H1 (cell line): ENCODE measurements around the gene TTC31. TPM values are rescaled to one million over a fixed set of nuclear protein-coding genes. Genes with fewer than 3 reads are reported as not detected.

Experiments used
- ASH2L ChIP-seq: fragments of 200-600, 300-600 bp; sonication (generic); IDR thresholded peaks from one replicate; pipeline ENCODE4 v1.7.1; 2017; ENCODE audit warnings: low read length
- ATF3 ChIP-seq: IDR thresholded peaks from 2 replicates; pipeline ENCODE4 v1.6.1; 2011; ENCODE audit warnings: low read depth, mild to moderate bottlenecking, low read length; ENCODE audit not compliant: insufficient read depth
- BACH1 ChIP-seq: IDR thresholded peaks from 2 replicates; pipeline ENCODE4 v1.6.1; 2012; ENCODE audit warnings: low read length, improper control_type of control experiment
- CREB1 ChIP-seq: IDR thresholded peaks from 2 replicates; pipeline ENCODE4 v1.6.1; 2012; ENCODE audit warnings: inconsistent platforms
- CTBP2 ChIP-seq: IDR thresholded peaks from 2 replicates; pipeline ENCODE4 v1.7.0; 2011; ENCODE audit warnings: borderline replicate concordance, mild to moderate bottlenecking, moderate library complexity, mixed read lengths, low read length; ENCODE audit not compliant: insufficient read depth, insufficient read length
- CTCF ChIP-seq, 3 experiments: IDR thresholded peaks; 1 replicate in 2 of 3; 2 replicates in 1 of 3; pipeline versions ENCODE4 v1.5.1 to v1.6.1; 2011; ENCODE audit warnings: low read length in 3 of 3, mild to moderate bottlenecking in 3 of 3, inconsistent platforms in 2 of 3, low read depth in 1 of 3, moderate library complexity in 1 of 3; ENCODE audit not compliant: insufficient read depth in 1 of 3; ENCODE audit errors: control extremely low read depth in 1 of 3
- EGR1 ChIP-seq: IDR thresholded peaks from 2 replicates; pipeline ENCODE4 v1.6.1; 2011; ENCODE audit warnings: low read depth, low read length, borderline replicate concordance
- GTF2F1 ChIP-seq: IDR thresholded peaks from 2 replicates; pipeline ENCODE4 v1.6.1; 2012; ENCODE audit warnings: low read depth, low read length, improper control_type of control experiment, borderline replicate concordance
- MAX ChIP-seq: IDR thresholded peaks from 2 replicates; pipeline ENCODE4 v1.6.1; 2012; ENCODE audit warnings: inconsistent platforms
- PHF8 ChIP-seq: fragments of 200-600 bp; sonication (generic); conservative IDR thresholded peaks from 2 replicates; pipeline ENCODE4 v1.7.1; 2012; ENCODE audit warnings: low read depth, mild to moderate bottlenecking, inconsistent platforms, low read length, moderate library complexity
- POLR2AphosphoS5 ChIP-seq: IDR thresholded peaks from 2 replicates; pipeline ENCODE4 v1.6.1; 2011; ENCODE audit warnings: low read depth, low read length
- RFX5 ChIP-seq: IDR thresholded peaks from 2 replicates; pipeline ENCODE4 v1.6.1; 2011; ENCODE audit warnings: low read depth, low read length, improper control_type of control experiment, borderline replicate concordance
- SIN3A ChIP-seq, 2 experiments: IDR thresholded peaks in 1 of 2; conservative IDR thresholded peaks in 1 of 2; 2 replicates each; pipeline ENCODE4 v1.6.1; 2011 to 2012; ENCODE audit warnings: low read length in 2 of 2, improper control_type of control experiment in 1 of 2, low read depth in 1 of 2, mild to moderate bottlenecking in 1 of 2
- SIX5 ChIP-seq: IDR thresholded peaks from 2 replicates; pipeline ENCODE4 v1.6.1; 2011; ENCODE audit warnings: mild to moderate bottlenecking, low read depth, low read length
- SP4 ChIP-seq: IDR thresholded peaks from 2 replicates; pipeline ENCODE4 v1.6.1; 2012; ENCODE audit warnings: low read length, inconsistent platforms
- SRF ChIP-seq: IDR thresholded peaks from 2 replicates; pipeline ENCODE4 v1.6.1; 2011; ENCODE audit warnings: mild to moderate bottlenecking, low read depth, low read length, moderate library complexity
- TBP ChIP-seq: IDR thresholded peaks from 2 replicates; pipeline ENCODE4 v1.6.1; 2011; ENCODE audit warnings: low read depth, low read length, improper control_type of control experiment
- YY1 ChIP-seq: IDR thresholded peaks from 2 replicates; pipeline ENCODE4 v1.6.1; 2011; ENCODE audit warnings: low read depth, mild to moderate bottlenecking, low read length
- polyA plus RNA-seq, 7 experiments: library from polyadenylated mRNA; depleted of rRNA in 3 of 7; stranded (reverse) in 5 of 7; unstranded in 2 of 7; fragments of >200 nt in 5 of 7; fragments of 200-250 nt in 2 of 7; gene quantifications; 1 replicate in 5 of 7; 2 replicates in 1 of 7; 4 replicates in 1 of 7; pipeline versions ENCODE4 v1.2.1 to v1.2.3, GENCODE V29; 2011 to 2013; ENCODE audit warnings: missing spikeins in 2 of 7, mixed read lengths in 2 of 7
- total RNA-seq: library from RNA; stranded (reverse); fragmentation: NEBNext Ultra II Directional; extraction: Animal tissue kit (Norgen Biotek cat#: 25700); gene quantifications from 2 replicates; pipeline ENCODE4 v1.2.1, GENCODE V29; 2021
- TF ChIP-seq, protein P1 (sequence below): IDR thresholded peaks from 2 replicates; pipeline ENCODE4 v1.6.1; 2012; ENCODE audit warnings: low read length, inconsistent platforms

TTC31 gene
- total and polyA plus RNA-seq, 2 of the 8 experiments (the other 6 are each of a cell fraction or from before 2014, with no cell fraction given) = 28.8 to 29.9 TPM

- TF ChIP-seq EGR1 (peak; percentile 89; the same call in 1 of the 2 replicates), PHF8 (peak; percentile 63), SRF (no peak), SIN3A (conservative IDR thresholded peaks at IDR 0.05 in 1 of 2, IDR thresholded peaks at IDR 0.05 in 1 of 2; ENCODE audit: low read depth in 1 of 2, low read length in 2 of 2) (peak; percentile 77 to 81; a peak in 2 of 4 replicates), GTF2F1 (no peak), CTBP2 (peak; percentile 4), YY1 (no peak), MAX (no peak), CREB1 (0 out of 2 replicates have a peak, but pooled peaks have one; percentile 13), SIX5 (no peak), CTCF (IDR thresholded peaks at IDR 0.05; ENCODE audit: control extremely low read depth in 1 of 3, insufficient read depth in 1 of 3, low read depth in 1 of 3, low read length in 3 of 3) (peak in 2 of 3 experiments; percentile 12 to 18; a peak in 2 of 4 replicates), BACH1 (peak; percentile 61), SP4 (peak; percentile 77; the same call in 1 of the 2 replicates), POLR2AphosphoS5 (no peak), ASH2L (peak; percentile 76), TBP (peak; percentile 52; the same call in 1 of the 2 replicates), ATF3 (no peak), RFX5 (no peak)
- TF ChIP-seq, protein P1, sequence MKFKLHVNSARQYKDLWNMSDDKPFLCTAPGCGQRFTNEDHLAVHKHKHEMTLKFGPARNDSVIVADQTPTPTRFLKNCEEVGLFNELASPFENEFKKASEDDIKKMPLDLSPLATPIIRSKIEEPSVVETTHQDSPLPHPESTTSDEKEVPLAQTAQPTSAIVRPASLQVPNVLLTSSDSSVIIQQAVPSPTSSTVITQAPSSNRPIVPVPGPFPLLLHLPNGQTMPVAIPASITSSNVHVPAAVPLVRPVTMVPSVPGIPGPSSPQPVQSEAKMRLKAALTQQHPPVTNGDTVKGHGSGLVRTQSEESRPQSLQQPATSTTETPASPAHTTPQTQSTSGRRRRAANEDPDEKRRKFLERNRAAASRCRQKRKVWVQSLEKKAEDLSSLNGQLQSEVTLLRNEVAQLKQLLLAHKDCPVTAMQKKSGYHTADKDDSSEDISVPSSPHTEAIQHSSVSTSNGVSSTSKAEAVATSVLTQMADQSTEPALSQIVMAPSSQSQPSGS = 0 out of 2 replicates have a peak, but pooled peaks have one; percentile 55
Measured at GRCh38 chr2:74440378-74441169, 42.3 kb upstream of the TTC31 start (continued).
